ENCODE results near the gene IL1RL2.

DNA sequence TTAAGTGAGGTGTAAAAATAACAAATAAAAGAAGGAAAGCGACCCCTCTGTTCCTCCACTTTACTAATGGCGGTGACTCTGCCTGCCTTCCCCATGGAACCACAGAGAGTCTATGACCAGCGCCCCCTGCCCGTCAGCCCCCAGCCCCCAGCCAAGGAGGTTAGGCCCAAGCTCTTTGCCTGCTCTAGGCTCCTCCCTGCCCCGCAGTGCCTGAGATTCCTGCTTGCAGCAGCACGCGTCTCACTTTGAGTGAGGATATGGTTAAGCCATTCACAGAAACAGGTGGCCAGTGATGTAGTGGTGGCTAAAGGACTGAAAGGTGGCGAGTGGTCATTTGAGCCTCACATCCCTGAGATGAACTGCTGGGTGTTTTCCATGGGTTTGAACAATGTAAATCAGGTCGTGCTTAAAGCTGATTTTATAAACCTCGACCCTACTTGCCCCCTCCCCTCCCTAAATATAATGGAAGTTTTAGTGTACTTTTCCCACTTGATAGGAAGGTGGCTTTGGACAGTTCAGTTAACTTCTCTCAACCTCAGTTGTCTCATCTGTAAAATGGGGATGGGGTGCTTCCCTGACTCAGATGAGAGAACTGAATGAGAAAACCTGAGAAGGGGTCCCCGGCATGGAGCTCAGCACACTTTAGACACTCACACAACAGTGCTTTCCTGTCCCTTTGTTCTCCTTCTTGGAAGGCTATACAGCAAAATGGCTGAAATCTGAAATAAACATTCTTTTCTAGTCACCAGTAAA lies 46.5 kb downstream of the IL1RL2 start:
- TF ChIP-seq, protein P1, sequence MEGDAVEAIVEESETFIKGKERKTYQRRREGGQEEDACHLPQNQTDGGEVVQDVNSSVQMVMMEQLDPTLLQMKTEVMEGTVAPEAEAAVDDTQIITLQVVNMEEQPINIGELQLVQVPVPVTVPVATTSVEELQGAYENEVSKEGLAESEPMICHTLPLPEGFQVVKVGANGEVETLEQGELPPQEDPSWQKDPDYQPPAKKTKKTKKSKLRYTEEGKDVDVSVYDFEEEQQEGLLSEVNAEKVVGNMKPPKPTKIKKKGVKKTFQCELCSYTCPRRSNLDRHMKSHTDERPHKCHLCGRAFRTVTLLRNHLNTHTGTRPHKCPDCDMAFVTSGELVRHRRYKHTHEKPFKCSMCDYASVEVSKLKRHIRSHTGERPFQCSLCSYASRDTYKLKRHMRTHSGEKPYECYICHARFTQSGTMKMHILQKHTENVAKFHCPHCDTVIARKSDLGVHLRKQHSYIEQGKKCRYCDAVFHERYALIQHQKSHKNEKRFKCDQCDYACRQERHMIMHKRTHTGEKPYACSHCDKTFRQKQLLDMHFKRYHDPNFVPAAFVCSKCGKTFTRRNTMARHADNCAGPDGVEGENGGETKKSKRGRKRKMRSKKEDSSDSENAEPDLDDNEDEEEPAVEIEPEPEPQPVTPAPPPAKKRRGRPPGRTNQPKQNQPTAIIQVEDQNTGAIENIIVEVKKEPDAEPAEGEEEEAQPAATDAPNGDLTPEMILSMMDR (IDR thresholded peaks at IDR 0.05), result no peak
- no peak for TF ChIP-seq POLR2A (IDR thresholded peaks at IDR 0.05)
